Stimulated activated CD8-positive, alpha-beta memory T cell treated with anti-CD3 and anti-CD28 coated beads, Interleukin-15, amount 100 ng/mL, for 1 hour (primary cell): ENCODE measurements around the gene PTPRCAP.
"Not testable (repeated sequence)": the region's sequence is repeated elsewhere in the genome, so short reads cannot be mapped to it uniquely, and the experiment has no call there.

Experiments
- DNase-seq: peaks from one replicate; pipeline ENCODE4 v3.0.0-alpha.2; 2020; ENCODE audit warnings: low read depth

PTPRCAP gene

DNA sequence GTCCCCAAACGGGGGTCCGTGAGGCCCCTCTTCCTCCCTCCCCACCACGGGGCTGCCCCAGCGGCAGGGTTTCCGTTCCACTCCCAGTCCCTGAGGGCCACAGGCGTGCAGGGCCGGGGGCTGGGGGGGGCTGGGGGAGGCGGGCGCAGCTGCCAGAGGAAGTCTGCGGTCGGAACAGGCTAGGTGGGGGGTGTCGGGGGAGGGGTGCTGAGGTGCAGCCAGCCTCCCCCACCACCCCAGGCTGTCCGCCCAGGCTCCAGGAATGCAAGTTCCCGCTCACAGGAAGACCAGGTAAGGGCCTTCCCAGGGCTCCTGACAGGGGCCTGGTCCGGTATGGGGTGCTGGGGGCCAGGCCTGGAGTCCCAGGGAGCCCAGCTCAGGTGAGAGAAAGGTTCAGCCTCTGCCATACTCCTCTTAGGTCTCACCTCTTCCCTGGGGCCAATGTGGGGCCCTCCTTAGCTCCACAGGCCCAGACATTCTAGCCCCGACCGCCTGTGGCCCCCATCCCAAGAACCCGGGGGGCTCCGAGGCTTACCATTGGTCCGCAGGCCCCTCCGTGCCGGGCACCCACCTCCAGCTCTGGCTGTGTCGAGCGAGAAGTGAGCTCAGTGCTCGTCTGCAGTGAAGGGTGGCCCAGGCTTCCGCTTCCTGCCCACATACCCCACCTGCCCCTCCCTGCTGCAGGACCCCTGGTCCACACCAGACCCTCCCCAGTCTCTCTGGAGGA lies at the start of gene PTPRCAP:
TSS of gene PTPRCAP (minus strand) at position 601 of the 727 bp plus-strand sequence. CDS start at position 538, 63 bp downstream.
- peak; percentile 54 for DNase-seq

DNA sequence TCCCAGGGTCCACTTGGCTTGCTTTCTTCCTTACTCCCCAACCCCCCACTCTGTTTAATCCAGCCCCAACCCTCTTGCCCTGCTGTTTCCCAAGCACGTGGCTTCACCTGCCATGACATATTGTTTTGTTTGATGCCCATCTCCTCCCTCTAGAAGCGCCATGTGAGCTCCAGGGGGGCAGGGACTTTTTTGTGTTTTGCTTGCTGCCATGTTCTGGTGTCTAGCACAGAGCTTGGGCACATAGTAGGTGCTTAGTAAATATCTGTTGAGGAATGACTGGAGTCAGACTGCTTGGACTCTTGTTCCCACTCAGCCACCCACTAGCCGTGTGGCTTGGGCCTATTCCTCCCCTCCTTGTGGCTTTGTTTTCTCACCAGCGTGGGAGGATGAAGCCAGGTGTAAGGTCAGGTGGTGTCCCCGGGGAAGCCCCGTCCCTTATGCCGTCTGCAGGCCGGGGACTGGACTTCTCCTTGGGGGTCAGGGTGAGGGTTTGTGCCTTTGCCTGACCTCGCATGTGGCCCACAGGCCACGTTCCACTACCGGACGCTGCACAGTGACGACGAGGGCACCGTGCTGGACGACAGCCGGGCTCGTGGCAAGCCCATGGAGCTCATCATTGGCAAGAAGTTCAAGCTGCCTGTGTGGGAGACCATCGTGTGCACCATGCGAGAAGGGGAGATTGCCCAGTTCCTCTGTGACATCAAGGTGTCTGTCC lies 49.2 kb upstream of the PTPRCAP start:
- DNase-seq, result no peak

DNA sequence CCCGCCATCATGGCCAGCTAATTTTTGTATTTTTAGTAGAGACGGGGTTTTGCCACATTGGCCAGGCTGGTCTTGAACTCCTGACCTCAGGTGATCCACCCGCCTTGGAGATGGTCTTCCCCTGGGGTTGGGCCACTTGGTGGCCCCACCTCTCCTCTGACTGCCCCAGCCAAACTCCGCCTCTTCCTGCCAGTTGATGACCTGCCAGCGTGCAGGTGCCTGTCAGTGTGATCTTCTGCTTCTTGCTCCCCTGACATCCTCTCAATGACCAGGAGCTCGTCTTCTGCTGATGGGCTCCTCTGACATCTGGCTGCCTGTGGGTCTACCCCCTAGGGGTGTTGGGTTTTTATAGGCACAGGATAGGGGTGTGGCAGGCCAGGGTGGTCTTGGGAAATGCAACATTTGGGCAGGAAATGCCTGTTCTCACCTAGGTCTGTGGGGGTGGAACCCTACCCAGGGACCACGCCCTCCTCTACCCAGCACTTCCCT lies 48.4 kb upstream of the PTPRCAP start:
- not testable (repeated sequence) for DNase-seq

DNA sequence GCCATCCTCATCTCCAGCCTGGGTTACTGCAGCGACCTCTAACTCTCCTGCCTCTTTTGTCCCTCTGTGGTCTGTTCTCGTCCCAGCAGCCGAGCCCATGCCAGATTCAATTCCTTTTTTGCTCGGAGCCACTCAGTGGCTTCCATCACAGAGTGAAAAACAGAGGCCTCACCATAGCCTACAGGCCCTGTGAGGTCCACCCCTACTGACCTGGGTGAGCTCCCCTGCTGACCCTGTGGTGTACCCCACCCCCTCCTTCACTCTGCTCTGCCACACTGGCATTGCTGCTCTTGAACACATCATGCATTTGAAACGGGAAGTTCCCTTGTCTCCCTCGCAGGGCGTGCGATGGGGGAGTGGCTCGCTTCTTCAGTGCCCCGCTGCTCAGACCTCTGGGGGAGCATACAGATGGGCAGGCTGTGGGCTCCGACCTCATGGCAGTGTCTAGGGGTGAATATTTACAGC lies 47.4 kb upstream of the PTPRCAP start:
- no peak for DNase-seq

DNA sequence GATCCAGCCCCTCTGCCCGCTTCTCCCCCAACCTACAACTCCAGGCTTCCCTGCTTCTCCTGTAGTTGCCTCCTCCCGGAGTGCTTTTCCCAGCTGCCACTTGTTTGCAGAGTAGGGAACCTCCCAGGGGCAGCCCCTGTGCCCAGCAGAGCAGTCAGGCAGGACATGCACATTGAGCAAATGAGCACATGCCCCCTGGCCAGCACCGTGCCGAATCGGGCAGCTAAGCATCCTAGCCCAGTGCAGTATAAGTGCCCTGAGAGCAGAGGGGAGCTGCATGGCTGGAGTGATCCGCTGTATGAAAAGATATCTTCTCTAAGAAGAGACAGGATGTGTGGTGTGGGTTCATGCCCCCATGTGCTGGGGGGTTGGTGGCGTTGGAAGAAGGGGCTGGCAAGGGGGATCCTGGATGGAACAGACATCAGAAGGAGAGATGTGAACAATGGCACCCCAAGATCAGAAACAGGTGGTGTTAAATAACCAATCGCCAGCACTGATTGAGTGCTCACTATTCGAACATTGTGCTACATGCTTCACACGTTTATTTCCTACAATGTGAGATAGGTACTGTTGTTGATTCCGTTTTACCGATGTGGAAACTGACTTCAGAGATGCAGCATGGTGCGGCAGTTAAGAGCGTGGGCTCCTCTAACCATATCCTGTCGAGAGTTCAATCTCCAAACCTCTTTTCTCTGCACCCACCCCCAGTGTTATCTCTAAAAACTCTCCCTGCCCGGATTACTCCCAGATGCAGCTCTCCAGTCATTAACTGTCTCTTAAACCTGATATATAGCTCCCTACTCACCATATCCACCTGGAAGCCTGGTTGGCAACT lies 46.6 kb upstream of the PTPRCAP start:
- DNase-seq, result no peak

DNA sequence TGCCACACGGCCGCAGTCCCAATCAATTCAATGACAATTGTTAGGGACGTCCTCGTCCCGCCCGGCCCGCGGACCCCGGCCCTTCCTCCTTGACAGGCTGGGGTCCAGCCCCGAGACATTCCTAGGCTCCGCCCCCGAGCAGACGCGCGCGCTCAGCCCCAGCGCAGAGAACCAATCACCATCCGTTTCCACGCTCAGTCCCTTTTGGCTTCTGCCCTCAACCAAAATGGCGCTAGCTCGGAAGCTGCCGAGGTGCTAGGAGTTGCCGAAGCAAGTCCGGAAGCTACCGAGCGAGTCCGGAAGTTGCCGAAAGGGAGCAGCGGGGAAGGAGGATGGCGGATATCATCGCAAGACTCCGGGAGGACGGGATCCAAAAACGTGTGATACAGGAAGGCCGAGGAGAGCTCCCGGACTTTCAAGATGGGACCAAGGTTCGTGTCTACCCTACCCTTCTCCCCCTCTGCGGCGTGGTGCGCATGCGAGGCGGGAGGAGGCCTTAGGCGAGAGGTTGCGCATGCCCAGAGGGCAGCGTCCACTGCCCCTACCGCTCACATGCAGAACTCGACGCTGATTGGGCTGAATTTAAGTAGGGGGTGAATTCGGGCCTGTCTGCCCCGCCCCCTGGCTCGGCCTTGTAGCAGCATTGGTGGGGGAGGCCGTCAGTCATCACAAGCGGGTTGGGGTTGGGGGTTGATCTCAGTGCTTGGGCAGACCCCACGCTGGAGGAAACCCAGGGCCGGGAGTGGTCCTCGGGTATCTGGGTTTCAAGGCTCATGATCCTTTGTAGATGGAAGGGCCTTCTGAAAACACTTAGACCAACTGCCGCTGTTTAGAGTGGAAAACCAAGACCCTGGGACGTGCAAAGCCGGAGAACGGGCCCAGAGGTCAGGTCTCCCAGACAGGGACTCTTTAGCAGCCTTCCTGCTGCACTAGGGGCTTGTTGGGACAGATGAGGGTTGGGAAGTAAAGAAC lies 45.6 kb upstream of the PTPRCAP start, which contains the start of gene AIP:
TSS of gene AIP (plus strand) at position 200 of the 972 bp plus-strand sequence. CDS start at position 333, 133 bp downstream.
- peak; percentile 90 for DNase-seq

DNA sequence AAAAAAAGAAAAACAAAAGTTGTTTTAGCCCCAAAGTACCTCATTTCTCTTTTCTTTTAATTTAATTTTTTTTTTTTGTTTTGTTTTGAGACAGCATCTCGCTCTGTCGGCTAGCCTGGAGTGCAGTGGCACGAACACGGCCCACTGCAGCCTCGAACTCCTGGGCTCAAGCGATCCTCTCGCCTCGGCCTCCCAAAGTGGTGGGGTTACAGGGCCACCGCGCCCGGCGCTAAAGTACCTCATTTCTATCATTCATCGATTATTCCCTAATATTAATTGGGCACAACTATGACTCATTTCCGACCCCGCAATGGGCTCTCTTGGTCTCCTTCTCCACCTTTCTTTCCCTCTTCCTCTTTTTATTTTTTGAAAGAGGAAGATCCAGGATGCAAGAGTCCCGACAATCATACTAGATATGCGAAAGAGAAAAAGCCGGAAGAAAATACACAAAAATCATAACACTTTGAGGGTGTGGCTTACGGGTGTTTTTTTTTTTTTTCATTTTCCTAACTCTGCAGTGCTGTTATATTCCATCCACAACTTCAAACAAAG lies 44.9 kb upstream of the PTPRCAP start:
- DNase-seq, result no peak

DNA sequence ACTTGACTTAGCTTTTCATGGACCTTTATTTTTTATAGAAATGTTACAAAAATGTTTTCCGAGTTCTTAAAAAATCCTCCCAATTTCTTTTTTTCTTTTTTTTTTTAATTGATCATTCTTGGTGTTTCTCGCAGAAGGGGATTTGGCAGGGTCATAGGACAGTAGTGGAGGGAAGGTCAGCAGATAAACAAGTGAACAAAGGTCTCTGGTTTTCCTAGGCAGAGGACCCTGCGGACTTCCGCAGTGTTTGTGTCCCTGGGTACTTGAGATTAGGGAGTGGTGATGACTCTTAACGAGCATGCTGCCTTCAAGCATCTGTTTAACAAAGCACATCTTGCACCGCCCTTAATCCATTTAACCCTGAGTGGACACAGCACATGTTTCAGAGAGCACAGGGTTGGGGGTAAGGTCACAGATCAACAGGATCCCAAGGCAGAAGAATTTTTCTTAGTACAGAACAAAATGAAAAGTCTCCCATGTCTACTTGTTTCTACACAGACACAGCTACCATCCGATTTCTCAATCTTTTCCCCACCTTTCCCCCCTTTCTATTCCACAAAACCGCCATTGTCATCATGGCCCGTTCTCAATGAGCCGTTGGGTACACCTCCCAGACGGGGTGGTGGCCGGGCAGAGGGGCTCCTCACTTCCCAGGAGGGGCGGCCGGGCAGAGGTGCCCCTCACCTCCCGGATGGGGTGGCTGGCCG lies 40.0 kb upstream of the PTPRCAP start:
- DNase-seq, result not testable (repeated sequence)

- DNase-seq, result not testable (repeated sequence)
Measured at GRCh38 chr11:67476692-67477091, 39.2 kb upstream of the PTPRCAP start.

GRCh38 chr11:67472882-67473281 lies 35.4 kb upstream of the PTPRCAP start:
- no peak for DNase-seq

DNA sequence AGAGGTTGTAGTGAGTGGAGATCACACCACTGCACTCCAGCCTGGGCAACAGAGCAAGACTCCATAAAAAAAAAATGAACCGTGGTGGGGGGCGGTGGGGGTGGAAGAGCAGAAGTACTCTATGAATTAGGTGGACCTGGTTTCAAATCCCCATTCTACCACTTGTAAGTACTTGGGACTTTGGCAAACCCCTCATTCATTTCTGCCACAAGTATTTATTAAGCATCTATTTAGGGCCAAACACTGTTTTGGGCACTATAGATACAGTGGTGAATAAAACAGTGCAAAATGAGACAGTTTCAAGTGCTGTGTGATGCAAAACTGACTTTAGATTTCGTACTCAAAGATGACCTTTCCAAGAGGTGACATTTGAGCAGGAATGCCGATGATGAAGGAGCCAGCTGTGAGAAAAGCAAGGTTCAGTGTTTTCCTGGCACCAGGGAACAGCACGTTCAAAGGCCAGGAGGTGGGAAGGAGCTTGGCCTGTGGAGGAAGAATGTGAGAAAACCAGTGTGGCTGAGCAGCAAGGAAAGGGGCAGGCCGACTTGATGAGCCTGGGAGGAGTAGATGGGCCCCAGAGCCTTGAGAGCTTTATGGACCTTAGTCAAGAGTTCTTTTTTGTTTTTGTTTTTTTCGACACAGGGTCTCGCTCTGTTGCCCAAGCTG lies 33.0 kb upstream of the PTPRCAP start:
- no peak for DNase-seq

GRCh38 chr11:67469508-67469811 lies 32.0 kb upstream of the PTPRCAP start:
- no peak for DNase-seq

DNA sequence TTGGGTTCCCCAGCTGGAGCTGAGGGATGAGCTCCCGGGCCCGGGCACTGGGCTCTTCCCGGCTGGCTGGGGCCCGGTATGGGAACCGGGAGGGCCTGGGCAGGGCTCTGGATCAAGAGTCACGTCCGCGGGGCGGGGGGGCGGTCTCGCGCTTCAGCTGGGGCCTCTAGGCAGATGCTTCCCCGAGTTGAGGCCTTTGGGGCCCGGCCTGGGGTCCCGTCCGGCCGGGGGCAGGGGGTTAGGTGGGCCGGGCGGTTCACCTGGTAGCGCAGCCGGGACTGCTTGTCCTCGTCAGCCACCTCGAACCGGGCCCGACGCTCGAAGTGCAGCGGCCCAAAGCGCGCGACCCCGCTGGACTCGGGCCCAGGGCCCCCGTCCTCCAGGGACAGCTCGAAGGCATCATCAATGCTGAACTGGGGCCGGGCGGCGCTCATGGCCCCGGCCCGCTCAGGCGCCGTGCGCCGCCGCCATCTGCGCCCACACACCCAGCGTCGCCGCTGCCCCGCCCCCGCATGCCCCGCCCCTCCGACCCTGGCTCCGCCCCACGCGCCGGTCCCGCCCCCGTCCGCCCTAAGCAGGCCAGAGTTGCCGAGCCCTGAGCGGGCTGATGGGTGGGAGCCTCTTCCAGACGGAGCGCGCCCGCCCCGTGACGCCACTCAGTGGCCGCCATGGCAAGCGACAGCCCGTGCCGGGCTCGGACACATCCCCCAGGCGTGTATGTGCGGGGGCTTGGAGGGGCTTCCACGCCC lies 31.5 kb upstream of the PTPRCAP start, which contains the start of gene TMEM134:
TSS of gene TMEM134 (minus strand) at position 493 of the 749 bp plus-strand sequence. CDS start at position 434, 59 bp downstream.
- DNase-seq, result peak; percentile 82

GRCh38 chr11:67468456-67468758 lies 30.9 kb upstream of the PTPRCAP start:
- DNase-seq, result no peak

- DNase-seq, result no peak
Measured at GRCh38 chr11:67468056-67468455, 30.6 kb upstream of the PTPRCAP start.

- DNase-seq, result no peak
Measured at GRCh38 chr11:67466962-67467771, 29.7 kb upstream of the PTPRCAP start.

- DNase-seq, result no peak
Measured at GRCh38 chr11:67466367-67466766, 28.9 kb upstream of the PTPRCAP start.

GRCh38 chr11:67465530-67465929 lies 28.0 kb upstream of the PTPRCAP start:
- DNase-seq, result not testable (repeated sequence)
